Measurements from ENCODE around the gene BCLAF1.

GRCh38 chr6:136244061-136244616 lies 45.5 kb downstream of the BCLAF1 start:
- TF ChIP-seq CTCF (IDR thresholded peaks at IDR 0.05; ENCODE audit: low read depth, low read length) (no peak), POLR2A (IDR thresholded peaks at IDR 0.05; ENCODE audit: extremely low read depth, insufficient read length) (no peak)

Data from NB4 (cell line).